B cell (primary cell): ENCODE results near the gene TTC13.

Source experiments
- EZH2 ChIP-seq: IDR thresholded peaks from 2 replicates; pipeline ENCODE4 v1.6.1; 2012; ENCODE audit warnings: borderline replicate concordance, low read depth, mild to moderate bottlenecking, moderate library complexity, low read length; ENCODE audit not compliant: insufficient read depth, poor library complexity, severe bottlenecking
- TF ChIP-seq, protein P1 (sequence below): fragments of 200-600 bp; IDR thresholded peaks from one replicate; pipeline ENCODE4 v1.8.0; 2022; ENCODE audit warnings: antibody characterized with exemption, mild to moderate bottlenecking

GRCh38 chr1:230930986-230931385 lies 47.7 kb downstream of the TTC13 start:
- TF ChIP-seq, protein P1, sequence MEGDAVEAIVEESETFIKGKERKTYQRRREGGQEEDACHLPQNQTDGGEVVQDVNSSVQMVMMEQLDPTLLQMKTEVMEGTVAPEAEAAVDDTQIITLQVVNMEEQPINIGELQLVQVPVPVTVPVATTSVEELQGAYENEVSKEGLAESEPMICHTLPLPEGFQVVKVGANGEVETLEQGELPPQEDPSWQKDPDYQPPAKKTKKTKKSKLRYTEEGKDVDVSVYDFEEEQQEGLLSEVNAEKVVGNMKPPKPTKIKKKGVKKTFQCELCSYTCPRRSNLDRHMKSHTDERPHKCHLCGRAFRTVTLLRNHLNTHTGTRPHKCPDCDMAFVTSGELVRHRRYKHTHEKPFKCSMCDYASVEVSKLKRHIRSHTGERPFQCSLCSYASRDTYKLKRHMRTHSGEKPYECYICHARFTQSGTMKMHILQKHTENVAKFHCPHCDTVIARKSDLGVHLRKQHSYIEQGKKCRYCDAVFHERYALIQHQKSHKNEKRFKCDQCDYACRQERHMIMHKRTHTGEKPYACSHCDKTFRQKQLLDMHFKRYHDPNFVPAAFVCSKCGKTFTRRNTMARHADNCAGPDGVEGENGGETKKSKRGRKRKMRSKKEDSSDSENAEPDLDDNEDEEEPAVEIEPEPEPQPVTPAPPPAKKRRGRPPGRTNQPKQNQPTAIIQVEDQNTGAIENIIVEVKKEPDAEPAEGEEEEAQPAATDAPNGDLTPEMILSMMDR, result no peak
- TF ChIP-seq EZH2, result no peak
